ENCODE data around the gene GPR150. TPM values are rescaled to one million over a fixed set of nuclear protein-coding genes. Genes with fewer than 3 reads are reported as not detected.
A peak's percentile ranks its signal among the peaks of the same experiment; 100 is the strongest.

GPR150 gene
- total RNA-seq, result 0.22 and 0.26 TPM in 2 replicates

DNA sequence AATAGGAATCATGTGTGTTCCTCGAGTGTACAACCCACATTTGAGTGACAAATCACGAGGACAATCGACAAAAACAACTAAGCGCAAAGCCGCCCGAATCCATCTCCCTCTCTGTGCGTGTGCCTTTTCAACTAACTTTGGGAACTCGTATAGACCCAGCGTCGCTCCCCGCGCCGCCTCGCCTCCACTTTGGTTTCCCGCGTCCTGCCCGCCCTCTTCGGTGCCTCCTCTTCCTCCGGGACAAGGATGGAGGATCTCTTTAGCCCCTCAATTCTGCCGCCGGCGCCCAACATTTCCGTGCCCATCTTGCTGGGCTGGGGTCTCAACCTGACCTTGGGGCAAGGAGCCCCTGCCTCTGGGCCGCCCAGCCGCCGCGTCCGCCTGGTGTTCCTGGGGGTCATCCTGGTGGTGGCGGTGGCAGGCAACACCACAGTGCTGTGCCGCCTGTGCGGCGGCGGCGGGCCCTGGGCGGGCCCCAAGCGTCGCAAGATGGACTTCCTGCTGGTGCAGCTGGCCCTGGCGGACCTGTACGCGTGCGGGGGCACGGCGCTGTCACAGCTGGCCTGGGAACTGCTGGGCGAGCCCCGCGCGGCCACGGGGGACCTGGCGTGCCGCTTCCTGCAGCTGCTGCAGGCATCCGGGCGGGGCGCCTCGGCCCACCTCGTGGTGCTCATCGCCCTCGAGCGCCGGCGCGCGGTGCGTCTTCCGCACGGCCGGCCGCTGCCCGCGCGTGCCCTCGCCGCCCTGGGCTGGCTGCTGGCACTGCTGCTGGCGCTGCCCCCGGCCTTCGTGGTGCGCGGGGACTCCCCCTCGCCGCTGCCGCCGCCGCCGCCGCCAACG lies at the start of gene GPR150:
Gene GPR150 (plus strand): TSS at position 58 of the 840 bp plus-strand sequence. CDS start 189 bp downstream, at position 247.
- H3K4me1 Mint-ChIP-seq (ENCODE audit: low read depth), result peaks cover 38% of the 10 kb centered on the region
- intact Hi-C loops (cut with micrococcal nuclease), result no loop called here
- peak within 1 kb of the TSS; percentile 72 for H3K27ac Mint-ChIP-seq
- H3K27me3 Mint-ChIP-seq (ENCODE audit: insufficient read depth), result peaks cover 22% of the 10 kb centered on the region
- peak within 1 kb of the TSS; percentile 83 for H3K4me3 Mint-ChIP-seq
- H3K36me3 Mint-ChIP-seq (ENCODE audit: low read depth), result peaks cover 3% of the 10 kb centered on the region
- peak; percentile 46 for DNase-seq (ENCODE audit: low spot score)
- H3K9me3 Mint-ChIP-seq, result no peaks in the 10 kb centered on the region

DNA sequence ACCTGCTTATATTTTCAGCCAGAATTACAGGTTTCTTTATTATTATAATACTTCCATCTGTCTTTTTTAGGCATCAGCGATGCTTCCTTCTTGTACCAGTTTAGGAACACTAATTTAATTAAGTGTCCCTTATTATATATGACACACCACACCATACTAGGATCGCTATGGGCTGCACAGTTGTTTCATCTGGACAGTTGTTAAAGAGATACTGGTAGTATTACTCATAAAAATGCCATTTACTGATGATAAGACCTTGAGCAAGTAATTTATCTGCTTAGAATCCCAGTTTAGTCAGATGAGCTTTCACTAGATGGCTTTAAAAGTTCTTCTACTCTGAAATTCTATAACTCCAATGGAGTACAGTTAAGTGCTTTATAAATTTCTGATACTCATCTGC lies 47.9 kb upstream of the GPR150 start:
- Mint-ChIP-seq H3K27me3 (ENCODE audit: insufficient read depth) (no peaks in the 10 kb centered on the region), H3K9me3 (no peaks in the 10 kb centered on the region), H3K4me3 (no peak overlapping the region), H3K27ac (no peak overlapping the region), H3K4me1 (ENCODE audit: low read depth) (no peaks in the 10 kb centered on the region), H3K36me3 (ENCODE audit: low read depth) (no peaks in the 10 kb centered on the region)
- DNase-seq (ENCODE audit: low spot score), result no peak
- intact Hi-C loops (cut with micrococcal nuclease), result no loop called here

DNA sequence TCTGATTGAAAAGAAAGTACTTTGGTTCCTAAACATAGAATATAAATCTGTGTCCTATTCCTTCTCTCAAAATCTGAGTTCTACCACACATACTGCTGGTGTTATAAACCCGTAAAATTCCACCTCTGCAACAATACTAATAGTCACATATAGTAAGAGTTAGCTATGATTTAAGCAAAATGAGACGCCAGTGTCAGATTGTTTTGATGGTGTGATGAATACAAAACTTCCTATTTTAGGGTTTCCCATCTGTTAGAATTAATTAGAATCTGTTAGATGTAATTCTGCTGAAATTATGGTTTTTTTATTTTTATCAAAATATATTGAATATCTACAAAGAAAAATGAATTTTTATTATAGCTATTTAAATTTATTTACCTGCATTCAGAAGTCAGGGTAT lies 38.3 kb upstream of the GPR150 start:
- intact Hi-C loops (cut with micrococcal nuclease), result no loop called here
- Mint-ChIP-seq H3K4me3 (no peak overlapping the region), H3K36me3 (ENCODE audit: low read depth) (no peaks in the 10 kb centered on the region), H3K27me3 (ENCODE audit: insufficient read depth) (no peaks in the 10 kb centered on the region), H3K27ac (no peak overlapping the region), H3K4me1 (ENCODE audit: low read depth) (no peaks in the 10 kb centered on the region), H3K9me3 (no peaks in the 10 kb centered on the region)
- DNase-seq (ENCODE audit: low spot score), result no peak

- H3K27ac Mint-ChIP-seq, result no peak overlapping the region
- no peak for DNase-seq (ENCODE audit: low spot score)
- H3K27me3 Mint-ChIP-seq (ENCODE audit: insufficient read depth), result no peaks in the 10 kb centered on the region
- H3K4me3 Mint-ChIP-seq, result no peak overlapping the region
- H3K9me3 Mint-ChIP-seq, result no peaks in the 10 kb centered on the region
- no peaks in the 10 kb centered on the region for H3K36me3 Mint-ChIP-seq (ENCODE audit: low read depth)
- H3K4me1 Mint-ChIP-seq (ENCODE audit: low read depth), result no peaks in the 10 kb centered on the region
- intact Hi-C loops (cut with micrococcal nuclease), result no loop called here
These were observed 35.9 kb upstream of the GPR150 start for GRCh38 chr5:95583992-95584391.

DNA sequence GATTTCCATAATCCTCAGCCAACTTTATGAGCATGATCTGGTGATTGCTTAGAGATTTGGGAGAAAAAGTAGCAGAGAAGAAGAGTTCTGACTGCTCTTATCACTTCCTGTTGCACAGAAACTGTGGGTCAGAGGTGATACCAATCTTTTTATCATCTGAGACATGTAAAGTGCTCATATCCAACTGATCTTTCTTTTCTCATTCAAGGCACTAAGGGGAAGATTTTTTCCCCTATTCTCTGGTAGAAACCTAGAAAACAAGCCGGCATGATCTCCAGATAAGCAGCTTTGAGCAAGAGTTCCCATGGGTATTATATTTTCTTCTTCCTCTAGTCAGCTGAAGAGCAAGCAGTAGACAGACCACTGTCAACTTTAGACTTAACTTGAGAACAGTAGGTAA lies 29.0 kb upstream of the GPR150 start:
- Mint-ChIP-seq H3K9me3 (no peaks in the 10 kb centered on the region), H3K4me1 (ENCODE audit: low read depth) (peaks cover 23% of the 10 kb centered on the region), H3K27ac (peak overlapping the region; percentile 45), H3K4me3 (peak overlapping the region; percentile 15), H3K36me3 (ENCODE audit: low read depth) (peaks cover 5% of the 10 kb centered on the region), H3K27me3 (ENCODE audit: insufficient read depth) (peaks cover 2% of the 10 kb centered on the region)
- intact Hi-C loops (cut with micrococcal nuclease), result loop anchor here (1.0 kb wide), 6 partner anchors 24 to 279 kb away; partner anchors contain the start of gene ARSK
- DNase-seq (ENCODE audit: low spot score), result no peak

DNA sequence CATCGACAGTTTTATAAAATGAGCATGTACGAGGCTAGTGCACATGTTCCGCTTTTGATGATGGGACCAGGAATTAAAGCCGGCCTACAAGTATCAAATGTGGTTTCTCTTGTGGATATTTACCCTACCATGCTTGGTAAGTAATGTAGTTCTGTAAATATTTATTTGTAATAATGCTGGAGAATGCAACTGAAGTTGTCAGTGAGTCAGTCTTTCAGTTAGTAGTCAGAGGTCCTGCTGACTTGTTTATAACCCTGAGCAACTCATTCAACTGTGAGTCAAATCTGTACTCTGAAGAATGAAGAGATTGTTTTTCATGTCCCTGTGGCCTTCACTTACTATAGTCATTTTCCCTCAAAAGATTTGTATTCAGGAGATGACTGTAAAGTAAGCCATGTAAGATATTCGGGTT lies 28.4 kb upstream of the GPR150 start:
- peak overlapping the region; percentile 24 for H3K27ac Mint-ChIP-seq
- H3K4me3 Mint-ChIP-seq, result no peak overlapping the region
- no peaks in the 10 kb centered on the region for H3K9me3 Mint-ChIP-seq
- intact Hi-C loops (cut with micrococcal nuclease), result loop anchor here (1.0 kb wide), 6 partner anchors 24 to 279 kb away; partner anchors contain the start of gene ARSK
- peaks cover 2% of the 10 kb centered on the region for H3K27me3 Mint-ChIP-seq (ENCODE audit: insufficient read depth)
- peaks cover 5% of the 10 kb centered on the region for H3K36me3 Mint-ChIP-seq (ENCODE audit: low read depth)
- no peak for DNase-seq (ENCODE audit: low spot score)
- peaks cover 23% of the 10 kb centered on the region for H3K4me1 Mint-ChIP-seq (ENCODE audit: low read depth)

DNA sequence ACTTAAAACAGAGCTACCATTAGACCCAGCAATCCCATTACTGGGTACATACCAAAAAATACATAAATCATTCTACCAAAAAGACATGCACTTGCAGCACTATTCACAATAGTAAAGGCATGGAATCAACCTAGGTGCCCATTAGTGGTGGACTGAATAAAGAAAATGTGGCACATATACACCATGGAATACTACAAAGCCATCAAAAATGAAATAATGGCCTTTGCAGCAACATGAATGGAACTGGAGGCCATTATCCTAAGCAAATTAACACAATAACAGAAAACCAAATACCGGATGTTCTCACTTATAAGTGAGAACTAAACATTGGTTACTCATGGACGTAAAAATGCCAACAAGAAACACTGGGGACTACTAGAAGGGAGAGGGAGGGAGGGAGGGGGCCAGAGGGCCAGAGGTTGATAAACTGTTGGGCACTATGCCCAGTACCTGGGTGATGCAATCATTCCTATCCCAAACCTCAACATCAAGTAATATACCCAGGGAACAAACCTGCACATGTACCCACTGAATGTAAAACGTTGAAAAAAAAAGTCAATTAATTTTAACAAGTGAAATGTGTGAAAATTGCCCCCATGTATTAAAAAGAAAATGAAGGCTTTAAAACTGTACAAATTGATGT lies 24.5 kb upstream of the GPR150 start:
- H3K4me1 Mint-ChIP-seq (ENCODE audit: low read depth), result peaks cover 17% of the 10 kb centered on the region
- no peaks in the 10 kb centered on the region for H3K9me3 Mint-ChIP-seq
- H3K4me3 Mint-ChIP-seq, result no peak overlapping the region
- H3K27me3 Mint-ChIP-seq (ENCODE audit: insufficient read depth), result no peaks in the 10 kb centered on the region
- peaks cover 7% of the 10 kb centered on the region for H3K36me3 Mint-ChIP-seq (ENCODE audit: low read depth)
- DNase-seq (ENCODE audit: low spot score), result no peak
- H3K27ac Mint-ChIP-seq, result no peak overlapping the region
- intact Hi-C loops (cut with micrococcal nuclease), result no loop called here

DNA sequence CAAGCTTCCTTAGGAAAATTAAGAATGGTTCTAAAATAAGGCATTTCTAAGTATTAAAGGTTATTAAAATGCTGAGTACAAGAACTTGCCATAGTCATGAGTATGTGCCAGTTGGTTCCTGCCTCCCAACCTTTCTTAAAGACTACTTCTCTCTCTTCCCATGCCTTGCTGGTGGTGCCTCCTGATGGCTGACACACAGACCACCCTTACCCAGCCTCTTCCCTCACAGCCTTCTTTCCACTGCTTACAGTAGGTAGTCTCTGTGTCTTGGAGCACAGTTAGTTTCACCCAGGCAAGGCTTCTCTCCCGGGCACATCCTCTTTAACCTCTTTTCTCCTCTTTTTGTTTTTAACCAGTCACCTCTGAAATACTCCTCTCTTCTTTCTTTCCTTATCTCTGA lies 20.6 kb upstream of the GPR150 start:
- peaks cover 4% of the 10 kb centered on the region for H3K36me3 Mint-ChIP-seq (ENCODE audit: low read depth)
- no peaks in the 10 kb centered on the region for H3K4me1 Mint-ChIP-seq (ENCODE audit: low read depth)
- H3K27me3 Mint-ChIP-seq (ENCODE audit: insufficient read depth), result no peaks in the 10 kb centered on the region
- H3K9me3 Mint-ChIP-seq, result no peaks in the 10 kb centered on the region
- intact Hi-C loops (cut with micrococcal nuclease), result no loop called here
- H3K4me3 Mint-ChIP-seq, result no peak overlapping the region
- H3K27ac Mint-ChIP-seq, result no peak overlapping the region
- DNase-seq (ENCODE audit: low spot score), result no peak

DNA sequence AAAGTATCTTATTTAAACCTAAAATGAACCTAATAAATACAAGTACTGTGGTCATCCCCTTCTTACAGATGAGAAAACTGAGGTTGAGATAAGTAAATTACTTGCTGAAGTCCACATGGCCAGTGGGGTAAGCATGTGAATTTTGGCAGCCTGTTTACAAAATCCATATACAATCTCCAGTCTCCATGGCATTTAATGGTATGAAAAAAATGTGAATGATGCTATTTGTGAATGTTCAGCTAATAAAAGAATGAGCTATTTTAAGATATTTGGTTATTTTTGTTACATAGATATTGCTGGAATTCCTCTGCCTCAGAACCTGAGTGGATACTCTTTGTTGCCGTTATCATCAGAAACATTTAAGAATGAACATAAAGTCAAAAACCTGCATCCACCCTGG lies 19.3 kb upstream of the GPR150 start:
- intact Hi-C loops (cut with micrococcal nuclease), result no loop called here
- no peak for DNase-seq (ENCODE audit: low spot score)
- Mint-ChIP-seq H3K4me3 (no peak overlapping the region), H3K36me3 (ENCODE audit: low read depth) (peaks cover 6% of the 10 kb centered on the region), H3K9me3 (no peaks in the 10 kb centered on the region), H3K4me1 (ENCODE audit: low read depth) (no peaks in the 10 kb centered on the region), H3K27me3 (ENCODE audit: insufficient read depth) (no peaks in the 10 kb centered on the region), H3K27ac (no peak overlapping the region)

- Mint-ChIP-seq H3K27me3 (ENCODE audit: insufficient read depth) (no peaks in the 10 kb centered on the region), H3K36me3 (ENCODE audit: low read depth) (peaks cover 3% of the 10 kb centered on the region), H3K4me3 (no peak overlapping the region), H3K9me3 (no peaks in the 10 kb centered on the region), H3K27ac (no peak overlapping the region), H3K4me1 (ENCODE audit: low read depth) (no peaks in the 10 kb centered on the region)
- DNase-seq (ENCODE audit: low spot score), result no peak
- intact Hi-C loops (cut with micrococcal nuclease), result no loop called here
These were observed 14.1 kb upstream of the GPR150 start for GRCh38 chr5:95605786-95606185.

DNA sequence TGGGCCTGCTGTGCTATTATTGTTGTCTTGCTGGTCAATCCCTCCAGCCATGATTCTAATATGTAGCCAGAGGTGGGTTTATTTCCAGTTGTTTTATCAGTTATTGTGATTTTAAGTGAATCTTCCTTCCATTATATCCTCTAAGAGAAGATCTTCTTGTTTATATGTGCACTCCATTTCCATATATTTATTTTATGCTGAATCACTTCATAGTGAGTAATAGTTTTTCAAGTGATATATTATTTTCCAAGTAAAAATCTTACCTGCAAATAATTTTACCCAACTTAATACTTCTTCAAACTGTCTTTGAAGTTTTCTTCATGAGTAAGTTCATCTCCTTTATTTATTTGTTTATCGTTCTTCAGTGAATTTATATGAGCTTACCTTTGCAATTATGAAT lies 13.5 kb upstream of the GPR150 start:
- Mint-ChIP-seq H3K27me3 (ENCODE audit: insufficient read depth) (no peaks in the 10 kb centered on the region), H3K4me1 (ENCODE audit: low read depth) (no peaks in the 10 kb centered on the region), H3K27ac (no peak overlapping the region), H3K4me3 (no peak overlapping the region), H3K9me3 (no peaks in the 10 kb centered on the region), H3K36me3 (ENCODE audit: low read depth) (peaks cover 3% of the 10 kb centered on the region)
- DNase-seq (ENCODE audit: low spot score), result no peak
- intact Hi-C loops (cut with micrococcal nuclease), result no loop called here

DNA sequence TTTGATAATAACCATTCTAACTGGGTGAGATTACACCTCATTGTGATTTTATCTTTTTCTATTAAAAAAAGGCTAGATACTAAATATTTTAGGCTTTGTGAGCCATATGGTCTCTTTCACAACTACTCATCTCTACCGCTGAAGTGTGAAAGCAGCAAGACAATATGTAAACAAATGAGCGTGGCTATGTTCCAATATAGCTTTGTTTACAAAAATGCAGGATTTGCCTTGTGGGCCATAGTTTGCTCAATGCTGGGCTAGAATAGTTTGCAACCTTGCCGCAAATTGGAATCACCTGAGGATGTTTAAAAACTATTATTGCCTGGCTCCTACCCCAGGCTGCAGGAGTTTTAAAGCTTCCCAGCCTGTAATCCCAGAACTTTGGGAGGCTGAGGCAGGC lies 10.2 kb upstream of the GPR150 start:
- Mint-ChIP-seq H3K27ac (no peak overlapping the region), H3K9me3 (peaks cover 14% of the 10 kb centered on the region), H3K27me3 (ENCODE audit: insufficient read depth) (no peaks in the 10 kb centered on the region), H3K4me1 (ENCODE audit: low read depth) (peaks cover 4% of the 10 kb centered on the region), H3K36me3 (ENCODE audit: low read depth) (peaks cover 10% of the 10 kb centered on the region), H3K4me3 (no peak overlapping the region)
- intact Hi-C loops (cut with micrococcal nuclease), result no loop called here
- no peak for DNase-seq (ENCODE audit: low spot score)

GRCh38 chr5:95610546-95610945 lies 9.3 kb upstream of the GPR150 start:
- peaks cover 14% of the 10 kb centered on the region for H3K9me3 Mint-ChIP-seq
- peaks cover 10% of the 10 kb centered on the region for H3K36me3 Mint-ChIP-seq (ENCODE audit: low read depth)
- H3K4me3 Mint-ChIP-seq, result no peak overlapping the region
- H3K27me3 Mint-ChIP-seq (ENCODE audit: insufficient read depth), result no peaks in the 10 kb centered on the region
- DNase-seq (ENCODE audit: low spot score), result no peak
- no peak overlapping the region for H3K27ac Mint-ChIP-seq
- intact Hi-C loops (cut with micrococcal nuclease), result no loop called here
- peaks cover 11% of the 10 kb centered on the region for H3K4me1 Mint-ChIP-seq (ENCODE audit: low read depth)
